HS-5 (cell line): ENCODE measurements around the gene CNOT1.

Experiments
- DNase-seq: peaks from one replicate; pipeline ENCODE4 v3.0.0-alpha.2; 2012; ENCODE audit warnings: low read depth

The CNOT1 gene

GRCh38 chr16:58481226-58481869 lies 148.3 kb downstream of the CNOT1 start:
- DNase-seq, result no peak

GRCh38 chr16:58478427-58478826 lies 151.2 kb downstream of the CNOT1 start:
- no peak for DNase-seq

- no peak for DNase-seq
Measured at GRCh38 chr16:58476791-58477190, 152.8 kb downstream of the CNOT1 start.

- no peak for DNase-seq
Measured at GRCh38 chr16:58475091-58475619, 154.5 kb downstream of the CNOT1 start.

GRCh38 chr16:58474296-58474695 lies 155.3 kb downstream of the CNOT1 start:
- DNase-seq, result no peak

- DNase-seq, result no peak
Measured at GRCh38 chr16:58472827-58473226, 156.8 kb downstream of the CNOT1 start.

GRCh38 chr16:58472266-58472665 lies 157.4 kb downstream of the CNOT1 start:
- no peak for DNase-seq

- DNase-seq, result no peak
Measured at GRCh38 chr16:58471209-58471975, 158.2 kb downstream of the CNOT1 start.
